ENCODE results near the gene UBXN7.
A peak's percentile ranks its signal among the peaks of the same experiment; 100 is the strongest.

DNA sequence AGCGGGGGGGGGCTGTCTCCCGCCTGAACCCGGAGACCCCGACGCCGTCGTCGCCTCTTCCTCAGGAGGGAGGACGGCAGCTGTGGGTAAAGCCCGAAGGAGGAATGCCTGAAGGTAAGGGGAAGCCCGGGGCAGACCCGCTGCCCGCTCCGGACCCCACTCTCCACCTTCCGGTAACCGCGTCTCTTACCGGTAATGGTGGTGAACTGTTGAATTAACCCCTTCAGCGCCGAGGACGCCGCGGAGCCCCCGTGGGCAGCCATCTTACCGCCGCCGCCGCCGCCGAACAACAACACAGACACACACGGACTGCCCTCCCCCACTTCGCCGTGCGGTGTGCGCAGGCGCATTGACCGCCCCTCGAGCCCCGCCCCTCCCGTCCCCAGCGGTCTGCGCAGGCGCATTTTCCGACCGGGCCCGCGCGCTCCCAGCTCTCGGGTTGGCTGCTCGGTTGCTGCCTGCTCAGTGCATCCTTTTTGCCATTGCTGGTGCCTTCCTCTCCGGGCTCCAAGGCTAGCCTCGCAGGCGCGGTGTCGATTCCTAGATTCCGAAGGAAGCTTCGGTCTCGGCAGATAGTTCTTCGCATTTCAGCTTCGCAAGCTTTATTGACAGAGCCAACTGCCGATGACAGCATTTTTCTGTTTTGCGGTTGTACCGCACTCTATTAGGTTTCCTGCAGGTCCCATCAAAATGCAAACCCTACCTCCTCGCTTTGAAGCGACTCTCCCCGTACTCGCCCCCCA is at the start of gene UBXN7:
- peak; percentile 68 for TF ChIP-seq YY1 (IDR thresholded peaks at IDR 0.05; ENCODE audit: insufficient read depth, insufficient read length)
- no peak for TF ChIP-seq ZNF274 (IDR thresholded peaks at IDR 0.05; ENCODE audit: low read depth, low read length)

Measured in NT2/D1 (cell line).